Measurements from ENCODE around the gene WASL. TPM values are rescaled to one million over a fixed set of nuclear protein-coding genes. Genes with fewer than 3 reads are reported as not detected.

The WASL gene
- polyA plus RNA-seq, 3 donors: 1.6 to 3.9 (median 2.1) TPM

DNA sequence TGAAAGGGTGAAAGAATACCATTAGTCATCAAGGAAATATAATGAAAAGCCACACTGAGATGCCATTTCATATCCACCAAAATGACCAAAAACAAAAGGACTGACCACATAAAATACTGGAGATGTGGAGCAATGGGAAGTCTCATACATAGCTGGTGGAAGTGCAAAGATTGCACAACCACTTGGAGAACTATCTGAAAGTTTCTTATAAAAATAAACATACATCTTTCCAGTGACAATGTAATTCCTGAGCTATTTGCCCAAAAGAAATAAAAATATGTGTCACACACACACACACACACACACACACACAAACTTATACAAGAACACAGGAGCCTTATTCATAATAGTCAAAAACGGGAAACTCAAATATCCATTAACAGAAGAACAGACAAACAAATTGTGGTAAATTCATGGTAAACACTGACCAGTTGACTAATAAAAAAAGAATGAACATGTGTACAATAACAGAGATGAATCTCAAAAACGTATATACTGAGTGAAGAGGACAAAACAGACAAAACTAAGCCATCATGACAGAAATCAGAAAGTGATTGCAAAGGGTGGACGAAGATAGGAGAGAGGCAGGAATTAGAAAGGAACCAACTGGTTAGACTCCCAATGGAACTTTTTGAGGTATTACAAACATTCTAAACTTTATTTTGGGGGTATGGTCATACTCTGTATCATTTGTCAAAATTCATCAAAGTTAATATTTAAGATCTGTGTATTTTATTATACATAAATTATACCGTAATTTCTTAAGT is 21.5 kb downstream of the WASL start:
- H3K9ac ChIP-seq (ENCODE audit: insufficient read depth, low read length, poor library complexity, severe bottlenecking): no peak overlapping the region
- peak in 1 of 3 donors; percentile 23 for DNase-seq
- no peaks in the 10 kb centered on the region for H3K27me3 ChIP-seq (ENCODE audit: control insufficient read depth in 2 of 2, insufficient read depth in 2 of 2, low read length in 2 of 2)
- peaks cover 100% of the 10 kb centered on the region for H3K79me2 ChIP-seq (ENCODE audit: insufficient read depth, low read length)
- Mint-ChIP-seq H3K27me3 (ENCODE audit: low read depth in 3 of 3) (no peaks in the 10 kb centered on the region), H3K4me1 (peaks cover 21% of the 10 kb centered on the region), H3K36me3 (peaks cover 7 to 15% of the 10 kb centered on the region in 2 donors), H3K9me3 (peaks cover 0 to 5% (median 2%) of the 10 kb centered on the region in 7 donors), H3K27ac (peak overlapping the region in 6 of 7 donors; percentile 3 to 76 (median 30)), H3K4me3 (peak overlapping the region in 1 of 2 donors; percentile 0)
- H3K4me3 ChIP-seq (replicated peaks in 1 of 3; ENCODE audit: low read depth in 2 of 3, low read length in 3 of 3): no peak overlapping the region
- TF ChIP-seq, protein P1, sequence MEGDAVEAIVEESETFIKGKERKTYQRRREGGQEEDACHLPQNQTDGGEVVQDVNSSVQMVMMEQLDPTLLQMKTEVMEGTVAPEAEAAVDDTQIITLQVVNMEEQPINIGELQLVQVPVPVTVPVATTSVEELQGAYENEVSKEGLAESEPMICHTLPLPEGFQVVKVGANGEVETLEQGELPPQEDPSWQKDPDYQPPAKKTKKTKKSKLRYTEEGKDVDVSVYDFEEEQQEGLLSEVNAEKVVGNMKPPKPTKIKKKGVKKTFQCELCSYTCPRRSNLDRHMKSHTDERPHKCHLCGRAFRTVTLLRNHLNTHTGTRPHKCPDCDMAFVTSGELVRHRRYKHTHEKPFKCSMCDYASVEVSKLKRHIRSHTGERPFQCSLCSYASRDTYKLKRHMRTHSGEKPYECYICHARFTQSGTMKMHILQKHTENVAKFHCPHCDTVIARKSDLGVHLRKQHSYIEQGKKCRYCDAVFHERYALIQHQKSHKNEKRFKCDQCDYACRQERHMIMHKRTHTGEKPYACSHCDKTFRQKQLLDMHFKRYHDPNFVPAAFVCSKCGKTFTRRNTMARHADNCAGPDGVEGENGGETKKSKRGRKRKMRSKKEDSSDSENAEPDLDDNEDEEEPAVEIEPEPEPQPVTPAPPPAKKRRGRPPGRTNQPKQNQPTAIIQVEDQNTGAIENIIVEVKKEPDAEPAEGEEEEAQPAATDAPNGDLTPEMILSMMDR (IDR thresholded peaks at IDR 0.05): no peak
- no peaks in the 10 kb centered on the region for H3K9me3 ChIP-seq (replicated peaks in 1 of 2; ENCODE audit: control insufficient read depth in 1 of 2, insufficient read depth in 1 of 2, low read length in 2 of 2)
- H3K36me3 ChIP-seq (replicated peaks in 1 of 2; ENCODE audit: control insufficient read depth in 1 of 2, insufficient read depth in 2 of 2, low read length in 2 of 2): peaks cover 0 to 5% of the 10 kb centered on the region in 2 donors
- H3K27ac ChIP-seq (ENCODE audit: low read depth in 1 of 2, low read length in 2 of 2): peak overlapping the region in 1 of 2 donors; percentile 9
- intact Hi-C loops (cut with micrococcal nuclease): no loop called here
- H3K4me2 ChIP-seq (replicated peaks; ENCODE audit: extremely low read depth, low read length, poor library complexity, severe bottlenecking): no peak overlapping the region
- H4K20me1 ChIP-seq (ENCODE audit: insufficient read depth, low read length): peaks cover 100% of the 10 kb centered on the region
- H3K4me1 ChIP-seq (ENCODE audit: control insufficient read depth in 1 of 2, insufficient read depth in 2 of 2, low read length in 2 of 2): peaks cover 0 to 8% of the 10 kb centered on the region in 2 donors
- no CpG with 5 or more reads among the region's 4 CpGs for WGBS (ENCODE audit: insufficient coverage)
- H2AFZ ChIP-seq (ENCODE audit: insufficient read depth, low read depth, low read length, poor library complexity, severe bottlenecking): no peak overlapping the region

DNA sequence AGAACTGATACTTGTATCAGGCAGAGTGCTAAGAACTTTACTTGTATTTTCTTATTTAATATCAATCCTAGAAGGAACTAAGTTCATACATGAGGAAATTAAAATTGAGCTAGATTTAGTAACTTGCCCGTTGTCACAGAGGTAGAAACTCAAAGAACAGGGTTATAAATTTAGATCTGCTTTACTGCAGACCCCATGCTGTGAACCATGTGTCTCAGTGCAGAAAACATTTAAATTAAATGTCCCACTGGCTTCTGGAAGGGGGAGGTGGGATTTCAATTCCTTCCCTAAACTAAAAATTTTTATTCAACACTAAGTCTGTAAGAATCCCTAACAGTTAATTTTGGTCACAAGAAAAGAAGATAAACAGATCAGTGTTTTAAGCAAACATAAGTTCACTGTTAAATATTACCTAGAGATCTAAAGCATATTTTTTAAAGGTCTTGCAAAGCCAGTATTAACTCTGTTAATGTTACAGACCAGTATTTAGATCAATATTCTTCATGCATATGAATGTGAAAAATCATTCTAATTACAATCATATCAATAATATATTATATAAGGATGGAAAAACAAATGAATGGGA is 23.1 kb downstream of the WASL start:
- Mint-ChIP-seq H3K27ac (peak overlapping the region in 1 of 7 donors; percentile 63), H3K4me1 (peaks cover 23% of the 10 kb centered on the region), H3K27me3 (ENCODE audit: low read depth in 3 of 3) (no peaks in the 10 kb centered on the region), H3K36me3 (peaks cover 7 to 14% of the 10 kb centered on the region in 2 donors), H3K4me3 (no peak overlapping the region), H3K9me3 (no peaks in the 10 kb centered on the region)
- WGBS (ENCODE audit: insufficient coverage): no CpG with 5 or more reads among the region's 1 CpG
- DNase-seq: no peak
- Histone ChIP-seq H3K4me2 (replicated peaks; ENCODE audit: extremely low read depth, low read length, poor library complexity, severe bottlenecking) (no peak overlapping the region), H3K9me3 (replicated peaks in 1 of 2; ENCODE audit: control insufficient read depth in 1 of 2, insufficient read depth in 1 of 2, low read length in 2 of 2) (no peaks in the 10 kb centered on the region), H3K4me1 (ENCODE audit: control insufficient read depth in 1 of 2, insufficient read depth in 2 of 2, low read length in 2 of 2) (peaks cover 0 to 8% of the 10 kb centered on the region in 2 donors), H3K36me3 (replicated peaks in 1 of 2; ENCODE audit: control insufficient read depth in 1 of 2, insufficient read depth in 2 of 2, low read length in 2 of 2) (peaks cover 0 to 5% of the 10 kb centered on the region in 2 donors), H3K9ac (ENCODE audit: insufficient read depth, low read length, poor library complexity, severe bottlenecking) (no peak overlapping the region), H3K27me3 (ENCODE audit: control insufficient read depth in 2 of 2, insufficient read depth in 2 of 2, low read length in 2 of 2) (no peaks in the 10 kb centered on the region), H3K4me3 (replicated peaks in 1 of 3; ENCODE audit: low read depth in 2 of 3, low read length in 3 of 3) (no peak overlapping the region), H3K27ac (ENCODE audit: low read depth in 1 of 2, low read length in 2 of 2) (no peak overlapping the region), H4K20me1 (ENCODE audit: insufficient read depth, low read length) (peaks cover 100% of the 10 kb centered on the region), H3K79me2 (ENCODE audit: insufficient read depth, low read length) (peaks cover 100% of the 10 kb centered on the region), H2AFZ (ENCODE audit: insufficient read depth, low read depth, low read length, poor library complexity, severe bottlenecking) (no peak overlapping the region)
- intact Hi-C loops (cut with micrococcal nuclease): no loop called here
- TF ChIP-seq, protein P1 (IDR thresholded peaks at IDR 0.05): no peak

Measured in CD14-positive monocyte (primary cell).